ENCODE data around the gene FBLN5.

DNA sequence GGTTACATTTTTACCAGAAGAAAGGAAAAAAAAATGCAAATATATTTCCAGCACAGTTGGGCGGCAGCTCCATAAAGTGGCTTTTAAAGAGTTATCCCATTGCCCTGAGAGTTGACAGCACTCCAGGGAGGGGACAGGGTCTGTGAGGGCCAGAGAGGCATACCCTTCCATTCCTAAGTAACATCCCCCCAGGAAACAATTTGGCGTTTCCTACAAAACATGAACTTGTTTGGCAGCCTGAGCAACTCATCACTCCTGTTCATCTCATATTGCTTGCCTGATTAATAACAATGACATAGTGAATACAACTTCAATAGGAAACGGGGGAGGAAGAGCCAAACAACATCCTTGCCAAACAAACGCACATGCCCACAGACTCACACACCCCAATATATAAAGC, 103.5 kb downstream of the FBLN5 start:
- TF ChIP-seq POLR2A (IDR thresholded peaks at IDR 0.05) (no peak), POLR2AphosphoS5 (IDR thresholded peaks at IDR 0.05; ENCODE audit: insufficient read depth in 1 of 2, low read depth in 1 of 2) (no peak)
- TF ChIP-seq, protein P1, sequence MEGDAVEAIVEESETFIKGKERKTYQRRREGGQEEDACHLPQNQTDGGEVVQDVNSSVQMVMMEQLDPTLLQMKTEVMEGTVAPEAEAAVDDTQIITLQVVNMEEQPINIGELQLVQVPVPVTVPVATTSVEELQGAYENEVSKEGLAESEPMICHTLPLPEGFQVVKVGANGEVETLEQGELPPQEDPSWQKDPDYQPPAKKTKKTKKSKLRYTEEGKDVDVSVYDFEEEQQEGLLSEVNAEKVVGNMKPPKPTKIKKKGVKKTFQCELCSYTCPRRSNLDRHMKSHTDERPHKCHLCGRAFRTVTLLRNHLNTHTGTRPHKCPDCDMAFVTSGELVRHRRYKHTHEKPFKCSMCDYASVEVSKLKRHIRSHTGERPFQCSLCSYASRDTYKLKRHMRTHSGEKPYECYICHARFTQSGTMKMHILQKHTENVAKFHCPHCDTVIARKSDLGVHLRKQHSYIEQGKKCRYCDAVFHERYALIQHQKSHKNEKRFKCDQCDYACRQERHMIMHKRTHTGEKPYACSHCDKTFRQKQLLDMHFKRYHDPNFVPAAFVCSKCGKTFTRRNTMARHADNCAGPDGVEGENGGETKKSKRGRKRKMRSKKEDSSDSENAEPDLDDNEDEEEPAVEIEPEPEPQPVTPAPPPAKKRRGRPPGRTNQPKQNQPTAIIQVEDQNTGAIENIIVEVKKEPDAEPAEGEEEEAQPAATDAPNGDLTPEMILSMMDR (IDR thresholded peaks at IDR 0.05): no peak

All from vagina (tissue), 2 donors.